GM21515 (cell line): ENCODE results near the gene AGAP5.
"Not testable (repeated sequence)": the region's sequence is repeated elsewhere in the genome, so short reads cannot be mapped to it uniquely, and the experiment has no call there.

Source experiments
- ATAC-seq: cut with Tn5 transposase; IDR thresholded peaks from one replicate; pipeline ENCODE4 v1.9.1; 2021; ENCODE audit not compliant: unreplicated experiment

AGAP5 gene

GRCh38 chr10:73715179-73716156, 17.6 kb upstream of the AGAP5 start:
- ATAC-seq, result not testable (repeated sequence)

- not testable (repeated sequence) for ATAC-seq
Observed at GRCh38 chr10:73714483-73714882, 16.6 kb upstream of the AGAP5 start.

GRCh38 chr10:73713912-73714311, 16.0 kb upstream of the AGAP5 start:
- ATAC-seq, result not testable (repeated sequence)

- ATAC-seq, result not testable (repeated sequence)
Observed at GRCh38 chr10:73711683-73712082, 13.8 kb upstream of the AGAP5 start.

- not testable (repeated sequence) for ATAC-seq
Observed at GRCh38 chr10:73708122-73708521, 10.2 kb upstream of the AGAP5 start.

- ATAC-seq, result not testable (repeated sequence)
Observed at GRCh38 chr10:73707628-73708027, 9.7 kb upstream of the AGAP5 start.

- not testable (repeated sequence) for ATAC-seq
Observed at GRCh38 chr10:73706488-73706887, 8.6 kb upstream of the AGAP5 start.

GRCh38 chr10:73705506-73706072, 7.7 kb upstream of the AGAP5 start:
- not testable (repeated sequence) for ATAC-seq

GRCh38 chr10:73703924-73704323, 6.0 kb upstream of the AGAP5 start:
- not testable (repeated sequence) for ATAC-seq

- ATAC-seq, result not testable (repeated sequence)
Observed at GRCh38 chr10:73698819-73699218, 910 bp upstream of the AGAP5 start.

- ATAC-seq, result not testable (repeated sequence)
Observed at GRCh38 chr10:73695302-73695701, 2.6 kb downstream of the AGAP5 start.

- ATAC-seq, result not testable (repeated sequence)
Observed at GRCh38 chr10:73690755-73691154, 7.2 kb downstream of the AGAP5 start.

- ATAC-seq, result not testable (repeated sequence)
Observed at GRCh38 chr10:73689596-73689995, 8.3 kb downstream of the AGAP5 start.

GRCh38 chr10:73687641-73688040, 10.3 kb downstream of the AGAP5 start:
- not testable (repeated sequence) for ATAC-seq

GRCh38 chr10:73674546-73674945, 23.4 kb downstream of the AGAP5 start:
- ATAC-seq, result not testable (repeated sequence)

- not testable (repeated sequence) for ATAC-seq
Observed at GRCh38 chr10:73668378-73668777, 29.5 kb downstream of the AGAP5 start.

- not testable (repeated sequence) for ATAC-seq
Observed at GRCh38 chr10:73666153-73666809, 31.6 kb downstream of the AGAP5 start.

GRCh38 chr10:73665581-73665980, 32.3 kb downstream of the AGAP5 start:
- not testable (repeated sequence) for ATAC-seq

- not testable (repeated sequence) for ATAC-seq
Observed at GRCh38 chr10:73664156-73665040, 33.5 kb downstream of the AGAP5 start.

- ATAC-seq, result not testable (repeated sequence)
Observed at GRCh38 chr10:73663621-73664020, 34.3 kb downstream of the AGAP5 start.
